HG03095 (cell line): ENCODE measurements around the gene NME7.

Source experiments
- ATAC-seq: cut with Tn5 transposase; IDR thresholded peaks from one replicate; pipeline ENCODE4 v1.9.1; 2021; ENCODE audit warnings: moderate library complexity; ENCODE audit not compliant: unreplicated experiment

Gene NME7

DNA sequence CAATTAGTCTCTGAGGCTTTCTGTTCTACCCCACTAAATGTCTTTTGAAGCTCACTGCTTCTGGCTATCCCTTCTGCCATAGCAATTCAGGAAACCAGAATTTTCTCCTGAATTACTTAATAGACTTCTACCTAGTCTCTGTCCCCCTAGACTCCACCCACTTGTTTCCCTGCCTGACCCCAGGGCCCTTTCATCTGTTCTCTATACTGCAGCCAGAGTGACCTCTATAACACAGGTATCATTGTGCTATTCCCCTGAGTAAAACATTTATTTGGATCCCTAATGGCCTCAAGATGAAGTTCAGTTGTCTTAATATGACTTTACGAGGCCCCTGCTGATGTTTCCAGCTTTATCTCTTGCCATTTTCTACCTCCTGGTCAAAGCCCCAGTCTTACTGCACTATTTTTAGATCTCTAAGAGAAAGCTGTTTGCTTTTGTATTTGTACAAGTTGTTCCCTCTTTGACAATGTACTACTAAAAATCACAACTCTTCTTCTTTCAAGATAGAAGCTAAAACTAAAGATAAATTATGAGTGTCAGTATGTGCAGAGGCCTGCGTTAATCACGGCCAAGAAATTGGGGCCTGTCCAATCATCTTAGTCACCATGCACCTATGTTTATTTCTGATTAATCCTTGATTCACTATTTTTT is 206.6 kb downstream of the NME7 start:
- ATAC-seq = no peak

- no peak for ATAC-seq
Observed at GRCh38 chr1:169156580-169156979, 211.0 kb downstream of the NME7 start.

DNA sequence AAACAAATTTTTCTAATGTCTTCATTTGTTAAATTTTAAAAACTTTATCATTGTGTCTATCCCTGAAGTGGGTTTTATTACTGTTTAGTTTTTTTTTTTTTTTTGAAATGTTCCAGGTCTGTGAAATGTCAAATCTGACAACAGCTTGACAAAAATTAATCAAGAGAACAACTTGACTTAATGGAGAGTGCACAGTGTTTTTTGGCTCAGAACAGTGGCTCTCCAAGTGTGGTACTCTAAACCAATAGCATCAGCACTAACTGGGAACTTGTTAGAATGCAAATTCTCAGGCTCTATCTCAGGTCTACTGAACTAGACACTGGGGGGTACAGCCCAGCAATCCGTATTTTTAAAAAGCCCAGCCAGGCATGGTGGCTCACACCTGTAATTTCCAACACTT is 211.9 kb downstream of the NME7 start:
- no peak for ATAC-seq

GRCh38 chr1:169151338-169151837 is 216.2 kb downstream of the NME7 start:
- no peak for ATAC-seq

DNA sequence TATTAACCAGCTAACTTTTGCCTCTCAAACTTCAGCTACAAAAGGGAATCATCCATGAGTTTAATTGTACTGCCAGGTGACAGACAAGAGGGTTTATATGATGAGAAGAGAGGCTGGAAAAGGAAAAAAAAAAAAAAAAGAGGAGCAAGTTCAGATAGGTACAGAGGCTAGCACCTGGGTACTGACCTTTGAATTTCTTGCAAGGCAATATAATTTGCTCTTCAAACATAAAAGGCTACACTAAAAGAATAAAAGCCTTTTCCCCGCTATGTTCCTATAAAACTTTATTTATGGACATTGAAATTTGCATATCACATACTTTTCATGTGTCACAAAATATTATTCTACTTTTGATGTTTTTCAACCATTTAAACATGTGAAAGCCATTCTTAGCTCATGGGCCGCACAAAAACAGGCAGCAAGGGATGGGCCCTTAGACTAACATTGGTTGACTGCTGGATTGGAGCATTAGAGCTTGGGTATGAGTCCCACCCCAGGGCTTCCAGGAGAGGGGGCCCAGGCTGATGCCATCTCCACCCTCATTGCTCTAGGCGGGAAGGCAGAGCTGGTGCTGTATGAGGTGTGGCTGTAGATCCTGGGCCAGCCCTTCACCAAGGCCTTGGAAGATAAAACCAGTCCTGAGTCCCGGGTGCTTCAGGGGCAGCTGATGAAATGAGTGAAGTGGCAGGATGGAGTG is 216.8 kb downstream of the NME7 start:
- no peak for ATAC-seq

GRCh38 chr1:169149555-169150286 is 217.9 kb downstream of the NME7 start:
- ATAC-seq = no peak

DNA sequence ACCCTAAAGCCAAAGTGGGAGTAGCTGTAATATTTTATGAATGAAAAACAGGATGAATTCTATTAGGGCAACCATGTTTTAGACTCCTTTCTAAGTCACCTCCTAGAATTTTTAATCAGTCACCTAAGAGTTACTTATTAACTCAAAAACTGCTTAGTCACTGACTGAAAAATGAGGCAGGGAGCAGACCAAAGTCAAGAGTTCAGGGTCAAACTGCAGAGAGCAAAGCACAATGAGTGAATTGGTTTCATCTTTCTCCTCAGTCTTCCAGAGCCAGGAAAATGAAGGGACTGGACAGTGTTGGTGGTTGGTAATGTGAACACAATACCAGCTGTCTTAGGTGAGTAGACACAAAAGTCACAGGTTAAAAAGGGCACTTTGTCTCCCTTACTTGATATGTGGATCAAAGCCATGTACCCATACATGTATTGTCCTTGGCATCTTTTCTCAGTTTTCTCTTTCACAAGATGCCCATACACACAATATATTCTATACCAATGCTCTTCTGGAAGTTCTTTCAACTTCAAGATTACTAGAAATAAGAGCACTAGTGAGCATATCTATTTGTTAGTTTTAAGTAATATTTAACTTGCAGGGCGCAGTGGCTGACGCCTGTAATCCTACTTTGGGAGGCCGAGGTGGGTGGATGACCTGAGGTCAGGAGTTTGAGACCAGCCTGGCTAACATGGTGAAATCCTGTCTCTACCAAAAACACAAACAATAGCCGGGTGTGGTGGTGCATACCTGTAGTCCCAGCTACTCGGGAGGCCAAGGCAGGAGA is 218.9 kb downstream of the NME7 start:
- peak; percentile 55 for ATAC-seq

DNA sequence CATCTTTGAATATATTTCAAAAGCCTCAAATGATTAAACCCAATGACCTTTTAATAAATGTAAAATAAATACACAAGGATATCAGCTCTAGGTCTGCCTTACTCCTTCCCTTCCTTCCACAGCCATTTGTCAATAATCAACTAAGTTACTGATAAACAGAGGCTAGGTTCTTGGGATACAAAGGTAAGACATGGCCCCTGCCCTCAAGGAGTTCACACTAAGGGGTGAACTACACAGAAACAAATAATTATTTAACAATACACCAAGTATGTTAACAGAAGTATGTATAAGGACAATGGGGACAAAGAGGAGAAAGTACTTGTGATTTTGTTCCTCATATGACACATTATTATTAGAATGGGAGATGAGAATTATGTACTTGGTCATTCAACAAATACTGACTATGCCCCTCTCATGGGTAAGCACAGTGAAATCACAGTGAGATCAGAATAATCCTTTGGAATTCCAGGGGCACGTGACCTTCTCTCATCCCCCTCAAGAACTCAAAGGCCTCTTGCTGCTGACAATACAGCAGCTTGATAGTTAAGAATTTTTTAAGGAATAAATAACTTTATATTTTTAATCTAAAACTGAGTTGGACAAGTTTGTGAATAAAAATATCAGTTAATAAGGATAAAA is 220.9 kb downstream of the NME7 start:
- no peak for ATAC-seq

- no peak for ATAC-seq
Observed at GRCh38 chr1:169144941-169145626, 222.5 kb downstream of the NME7 start.

- no peak for ATAC-seq
Observed at GRCh38 chr1:169143984-169144383, 223.6 kb downstream of the NME7 start.

DNA sequence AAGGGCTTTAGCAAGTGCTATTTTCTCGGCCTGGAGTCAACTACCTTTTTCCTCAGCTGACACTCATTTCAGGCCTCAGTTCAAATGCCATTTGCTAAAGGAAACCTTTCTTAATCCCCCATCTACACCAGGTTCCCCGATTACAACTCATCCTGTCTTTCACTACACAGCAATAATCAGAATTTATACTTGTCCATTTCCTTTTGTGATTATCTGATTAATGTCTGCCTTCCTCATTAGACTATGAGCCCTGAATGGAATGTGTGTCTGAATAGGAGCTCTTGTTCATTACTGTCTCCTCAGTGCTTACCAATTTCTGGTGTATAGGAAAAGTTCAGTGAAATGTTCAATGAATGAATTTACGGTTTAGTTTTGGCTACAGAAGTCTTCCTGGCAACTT is 224.3 kb downstream of the NME7 start:
- ATAC-seq = no peak

DNA sequence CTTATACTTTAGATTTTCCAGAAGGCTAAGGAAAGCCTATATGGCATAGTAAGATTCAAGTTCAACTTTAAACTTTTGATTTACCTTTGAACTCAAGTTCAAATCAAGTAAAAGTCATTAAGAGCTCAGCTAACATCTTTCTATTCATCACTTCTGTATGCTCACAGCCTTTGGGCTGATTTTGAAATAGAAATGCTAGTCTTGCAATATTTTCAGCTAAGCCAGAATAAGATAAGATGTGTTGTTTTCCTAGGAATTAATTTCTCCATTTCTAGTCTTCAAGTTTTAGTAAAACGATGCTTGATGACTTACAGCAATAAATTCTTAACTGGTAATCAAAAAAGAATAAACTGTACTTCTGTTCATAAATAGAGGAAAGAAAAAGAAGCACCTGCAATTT is 225.5 kb downstream of the NME7 start:
- ATAC-seq = no peak

GRCh38 chr1:169141356-169141755 is 226.2 kb downstream of the NME7 start:
- ATAC-seq = no peak

DNA sequence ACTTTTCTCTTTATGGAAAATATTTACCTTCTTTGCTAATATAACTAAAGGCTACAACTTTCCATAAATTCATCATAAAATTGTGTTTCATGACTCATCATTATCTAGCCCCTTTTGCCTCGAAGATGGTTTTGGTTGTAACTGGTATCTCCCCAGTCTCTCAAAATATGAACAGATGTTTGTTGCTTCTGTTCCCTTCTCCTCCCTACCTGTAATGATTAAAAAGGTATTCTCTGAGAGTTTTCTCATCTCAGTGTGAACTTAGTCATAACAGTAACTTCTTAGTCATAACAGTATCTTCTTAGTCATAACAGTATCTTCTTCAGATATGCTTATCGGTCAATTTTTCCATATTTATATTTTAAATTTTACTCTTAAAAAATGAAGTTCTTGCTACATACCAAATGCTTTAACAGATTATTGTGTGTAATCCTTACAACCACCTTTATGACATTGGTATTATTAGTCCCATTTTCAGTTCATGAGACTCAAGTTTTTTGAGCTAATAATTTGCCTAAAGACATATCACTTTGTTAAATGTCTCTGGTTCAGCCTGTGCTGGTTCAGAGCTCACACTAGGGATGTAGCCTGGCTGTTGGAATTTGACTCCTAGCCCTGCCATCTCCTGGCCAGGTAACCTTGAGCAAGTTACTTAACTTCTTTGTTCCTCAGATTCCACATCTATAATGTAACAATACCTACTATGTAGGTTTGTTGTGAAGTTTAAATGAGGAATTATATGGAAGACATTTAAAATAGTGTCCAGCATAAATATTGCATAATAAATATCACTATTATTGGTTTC is 228.5 kb downstream of the NME7 start:
- peak; percentile 96 for ATAC-seq

- no peak for ATAC-seq
Observed at GRCh38 chr1:169137357-169137756, 230.2 kb downstream of the NME7 start.

- no peak for ATAC-seq
Observed at GRCh38 chr1:169133801-169134502, 233.6 kb downstream of the NME7 start.

GRCh38 chr1:169133228-169133576 is 234.4 kb downstream of the NME7 start:
- no peak for ATAC-seq

DNA sequence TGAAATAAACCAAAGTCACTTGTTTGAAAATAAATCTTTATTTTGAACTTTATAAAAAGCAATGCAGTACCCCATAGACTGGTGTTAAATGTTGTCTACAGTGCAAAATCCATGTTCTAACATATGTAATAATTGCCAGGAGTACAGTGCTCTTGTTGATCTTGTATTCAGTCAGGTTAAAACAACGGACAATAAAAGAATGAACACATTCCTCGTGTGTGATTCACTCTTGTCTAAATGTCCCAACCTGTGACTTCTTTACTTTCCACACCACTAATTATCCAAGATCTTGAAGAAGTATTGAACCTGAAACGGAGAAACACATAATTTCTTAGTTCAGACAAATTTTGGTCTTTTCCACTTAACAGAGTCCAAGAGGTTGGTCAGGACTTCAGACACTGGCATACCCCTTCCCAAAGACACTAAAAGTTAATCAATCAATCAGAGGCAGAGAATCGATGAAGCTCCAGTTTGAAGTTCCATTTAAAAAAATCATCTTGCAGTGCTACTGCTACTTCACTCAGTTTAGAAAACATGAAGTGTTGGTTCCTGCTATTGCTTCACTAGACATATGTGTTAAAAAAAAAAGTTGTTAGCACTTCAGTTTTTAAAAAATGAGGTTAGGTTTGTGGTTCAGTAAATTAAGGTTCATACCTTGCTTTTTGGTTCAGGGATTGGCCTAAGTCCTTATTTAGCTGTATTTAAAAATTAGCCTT is 234.9 kb downstream of the NME7 start:
- ATAC-seq = no peak
